GM23338 (cell line): ENCODE results near the gene PXDN. TPM values are rescaled to one million over a fixed set of nuclear protein-coding genes. Genes with fewer than 3 reads are reported as not detected.
A peak's percentile ranks its signal among the peaks of the same experiment; 100 is the strongest.

Experiments
- ATAC-seq: fragments of 200-7000 bp; cut with Tn5 transposase; 3 replicates; pipeline ENCODE4 v1.9.1; 2020
- DNase-seq: peaks from one replicate; pipeline ENCODE4 v3.0.0-alpha.2; 2015; ENCODE audit warnings: low spot score
- H2AFZ ChIP-seq: fragments of 200-600 bp; sonication (generic); 2 replicates; pipeline ENCODE4 v1.8.0; 2016; ENCODE audit warnings: antibody characterized with exemption, mild to moderate bottlenecking, moderate library complexity
- H3F3A ChIP-seq: fragments of 200-600 bp; sonication (generic); replicated peaks from 2 replicates; pipeline ENCODE4 v1.8.0; 2017; ENCODE audit warnings: antibody characterized with exemption, mixed run types, low read depth
- H3K27ac ChIP-seq: fragments of 200-600 bp; sonication (generic); 2 replicates; pipeline ENCODE4 v1.6.1; 2016; ENCODE audit warnings: low read depth
- H3K27me3 ChIP-seq: fragments of 200-600 bp; sonication (generic); 2 replicates; pipeline ENCODE4 v1.8.0; 2016; ENCODE audit warnings: mild to moderate bottlenecking, mixed run types, moderate library complexity; ENCODE audit not compliant: insufficient read depth
- H3K36me3 ChIP-seq: fragments of 200-600 bp; sonication (generic); 2 replicates; pipeline ENCODE4 v1.8.0; 2016; ENCODE audit warnings: mild to moderate bottlenecking; ENCODE audit not compliant: insufficient read depth
- H3K4me1 ChIP-seq: fragments of 200-600 bp; sonication (generic); 2 replicates; pipeline ENCODE4 v1.8.0; 2016; ENCODE audit warnings: mild to moderate bottlenecking, moderate library complexity; ENCODE audit not compliant: insufficient read depth
- H3K4me2 ChIP-seq: fragments of 200-600 bp; sonication (generic); 2 replicates; pipeline ENCODE4 v1.7.1; 2017; ENCODE audit warnings: mixed run types
- H3K4me3 ChIP-seq: fragments of 200-600 bp; sonication (generic); 2 replicates; pipeline ENCODE4 v1.6.1; 2016; ENCODE audit warnings: mixed run types
- H3K79me2 ChIP-seq: fragments of 200-600 bp; sonication (generic); replicated peaks from 2 replicates; pipeline ENCODE4 v1.8.0; 2017; ENCODE audit warnings: mild to moderate bottlenecking; ENCODE audit not compliant: insufficient read depth
- H3K9me2 ChIP-seq: fragments of 200-600 bp; sonication (generic); 2 replicates; pipeline ENCODE4 v1.8.0; 2017; ENCODE audit not compliant: insufficient read depth
- H4K20me1 ChIP-seq: fragments of 200-600 bp; sonication (generic); replicated peaks from 2 replicates; pipeline ENCODE4 v1.8.0; 2017; ENCODE audit warnings: mild to moderate bottlenecking; ENCODE audit not compliant: insufficient read depth
- H3K27ac Mint-ChIP-seq: 2 replicates; pipeline ENCODE4 v1.8.0; 2020; ENCODE audit warnings: inconsistent platforms, mild to moderate bottlenecking, moderate library complexity, mixed read lengths
- H3K27me3 Mint-ChIP-seq: 3 replicates; pipeline ENCODE4 v1.8.0; 2022; ENCODE audit warnings: low read depth, mild to moderate bottlenecking, moderate library complexity, mixed read lengths, inconsistent platforms; ENCODE audit not compliant: insufficient read depth, poor library complexity
- H3K36me3 Mint-ChIP-seq: 3 replicates; pipeline ENCODE4 v1.8.0; 2021; ENCODE audit warnings: low read depth, mild to moderate bottlenecking, inconsistent platforms, moderate library complexity, mixed read lengths
- H3K4me1 Mint-ChIP-seq: 3 replicates; pipeline ENCODE4 v1.8.0; 2020; ENCODE audit warnings: mild to moderate bottlenecking, inconsistent platforms, mixed read lengths
- H3K4me3 Mint-ChIP-seq: 3 replicates; pipeline ENCODE4 v1.8.0; 2021; ENCODE audit warnings: moderate library complexity, mild to moderate bottlenecking, inconsistent platforms, mixed read lengths
- H3K9me3 Mint-ChIP-seq: 3 replicates; pipeline ENCODE4 v1.8.0; 2020; ENCODE audit warnings: moderate library complexity, mild to moderate bottlenecking, inconsistent platforms, mixed read lengths
- CREB1 ChIP-seq: fragments of 250-450 bp; sonication (Bioruptor Pico); IDR thresholded peaks from 2 replicates; pipeline ENCODE4 v1.5.0; 2020; ENCODE audit warnings: low read depth, mild to moderate bottlenecking, moderate library complexity
- ETS1 ChIP-seq: IDR thresholded peaks from 2 replicates; pipeline ENCODE4 v1.6.1; 2016; ENCODE audit warnings: antibody characterized with exemption
- EZH2 ChIP-seq: fragments of 200-600 bp; sonication (generic); IDR thresholded peaks from one replicate; pipeline ENCODE4 v1.8.0; 2017; ENCODE audit warnings: antibody characterized with exemption, mild to moderate bottlenecking, low read depth; ENCODE audit not compliant: unreplicated experiment
- EZH2phosphoT487 ChIP-seq: fragments of 200-600 bp; sonication (generic); IDR thresholded peaks from one replicate; pipeline ENCODE4 v1.8.1; 2018; ENCODE audit warnings: antibody characterized with exemption; ENCODE audit not compliant: unreplicated experiment
- JUNB ChIP-seq: IDR thresholded peaks from one replicate; pipeline ENCODE4 v1.6.1; 2016; ENCODE audit warnings: antibody characterized with exemption; ENCODE audit not compliant: unreplicated experiment
- NANOG ChIP-seq: IDR thresholded peaks from 2 replicates; pipeline ENCODE4 v1.6.1; 2016; ENCODE audit warnings: antibody characterized with exemption, borderline replicate concordance
- POLR2AphosphoS5 ChIP-seq: IDR thresholded peaks from 2 replicates; pipeline ENCODE4 v1.6.1; 2016; ENCODE audit warnings: antibody characterized with exemption, low read depth
- STAT1 ChIP-seq: IDR thresholded peaks from one replicate; pipeline ENCODE4 v1.6.1; 2016; ENCODE audit warnings: antibody characterized with exemption; ENCODE audit not compliant: unreplicated experiment
- ZNF114 ChIP-seq: fragments of 250-450 bp; sonication (Bioruptor Pico); IDR thresholded peaks from 2 replicates; pipeline ENCODE4 v1.5.0; 2020; ENCODE audit warnings: mild to moderate bottlenecking, moderate library complexity
- ZNF331 ChIP-seq: fragments of 250-450 bp; sonication (Bioruptor Pico); IDR thresholded peaks from 2 replicates; pipeline ENCODE4 v1.5.0; 2020; ENCODE audit warnings: low read depth, mild to moderate bottlenecking, moderate library complexity
- polyA plus RNA-seq: library from polyadenylated mRNA; unstranded; fragments of >200 nt; fragmentation: Nextera tagmentation; extraction: Ambion mirVana; gene quantifications from 2 replicates; pipeline ENCODE4 v1.2.1, GENCODE V29; 2016
- total RNA-seq: library from RNA; depleted of rRNA; stranded (reverse); fragments of >200 nt; shearing (Covaris generic); gene quantifications from 2 replicates; pipeline ENCODE4 v1.2.3, GENCODE V29; 2014
- TF ChIP-seq, protein P1 (sequence below), 2 experiments: fragments of 200-600 bp in 1 of 2; sonication (generic) in 1 of 2; conservative IDR thresholded peaks; 2 replicates each; pipeline versions ENCODE4 v1.5.1 to v1.6.1; 2016 to 2017; ENCODE audit warnings: antibody characterized with exemption in 2 of 2, low read depth in 2 of 2, mild to moderate bottlenecking in 2 of 2, moderate library complexity in 1 of 2
- TF ChIP-seq, protein P2 (sequence below): IDR thresholded peaks from one replicate; pipeline ENCODE4 v1.6.1; 2018; ENCODE audit warnings: antibody characterized with exemption; ENCODE audit not compliant: unreplicated experiment
- TF ChIP-seq, protein P3 (sequence below): fragments of 250-450 bp; sonication (Bioruptor Pico); IDR thresholded peaks from 2 replicates; pipeline ENCODE4 v1.5.0; 2020; ENCODE audit warnings: mild to moderate bottlenecking, moderate library complexity

The PXDN gene
- total and polyA plus RNA-seq, 2 experiments from 2014 or later: 42.2 to 225 TPM

- H3K27ac ChIP-seq: no peak overlapping the region
- H3K27me3 ChIP-seq: no peaks in the 10 kb centered on the region
- Mint-ChIP-seq H3K4me1 (peaks cover 21% of the 10 kb centered on the region), H3K27me3 (peaks cover 2% of the 10 kb centered on the region), H3K36me3 (peaks cover 53% of the 10 kb centered on the region), H3K27ac (peak overlapping the region; percentile 40; the same call in 1 of the 2 replicates), H3K9me3 (no peaks in the 10 kb centered on the region), H3K4me3 (no peak overlapping the region)
- H3F3A ChIP-seq: no peaks in the 10 kb centered on the region
- no peaks in the 10 kb centered on the region for H4K20me1 ChIP-seq
- no peaks in the 10 kb centered on the region; the same call in 1 of the 2 replicates for H3K79me2 ChIP-seq
- ATAC-seq (no peak), DNase-seq (no peak)
- peaks cover 8% of the 10 kb centered on the region; the same call in 1 of the 2 replicates for H3K36me3 ChIP-seq
- H3K9me2 ChIP-seq: no peaks in the 10 kb centered on the region
- no peak overlapping the region for H3K4me3 ChIP-seq
- H3K4me2 ChIP-seq: no peak overlapping the region
- H2AFZ ChIP-seq: no peak overlapping the region
- no peak for TF ChIP-seq ZNF114 (CRISPR knock-in tag)
- no peak for TF ChIP-seq STAT1
- TF ChIP-seq CREB1 (CRISPR knock-in tag): no peak
- TF ChIP-seq, protein P1, sequence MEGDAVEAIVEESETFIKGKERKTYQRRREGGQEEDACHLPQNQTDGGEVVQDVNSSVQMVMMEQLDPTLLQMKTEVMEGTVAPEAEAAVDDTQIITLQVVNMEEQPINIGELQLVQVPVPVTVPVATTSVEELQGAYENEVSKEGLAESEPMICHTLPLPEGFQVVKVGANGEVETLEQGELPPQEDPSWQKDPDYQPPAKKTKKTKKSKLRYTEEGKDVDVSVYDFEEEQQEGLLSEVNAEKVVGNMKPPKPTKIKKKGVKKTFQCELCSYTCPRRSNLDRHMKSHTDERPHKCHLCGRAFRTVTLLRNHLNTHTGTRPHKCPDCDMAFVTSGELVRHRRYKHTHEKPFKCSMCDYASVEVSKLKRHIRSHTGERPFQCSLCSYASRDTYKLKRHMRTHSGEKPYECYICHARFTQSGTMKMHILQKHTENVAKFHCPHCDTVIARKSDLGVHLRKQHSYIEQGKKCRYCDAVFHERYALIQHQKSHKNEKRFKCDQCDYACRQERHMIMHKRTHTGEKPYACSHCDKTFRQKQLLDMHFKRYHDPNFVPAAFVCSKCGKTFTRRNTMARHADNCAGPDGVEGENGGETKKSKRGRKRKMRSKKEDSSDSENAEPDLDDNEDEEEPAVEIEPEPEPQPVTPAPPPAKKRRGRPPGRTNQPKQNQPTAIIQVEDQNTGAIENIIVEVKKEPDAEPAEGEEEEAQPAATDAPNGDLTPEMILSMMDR (conservative IDR thresholded peaks at IDR 0.05; ENCODE audit: low read depth in 2 of 2): no peak
- TF ChIP-seq, protein P2, sequence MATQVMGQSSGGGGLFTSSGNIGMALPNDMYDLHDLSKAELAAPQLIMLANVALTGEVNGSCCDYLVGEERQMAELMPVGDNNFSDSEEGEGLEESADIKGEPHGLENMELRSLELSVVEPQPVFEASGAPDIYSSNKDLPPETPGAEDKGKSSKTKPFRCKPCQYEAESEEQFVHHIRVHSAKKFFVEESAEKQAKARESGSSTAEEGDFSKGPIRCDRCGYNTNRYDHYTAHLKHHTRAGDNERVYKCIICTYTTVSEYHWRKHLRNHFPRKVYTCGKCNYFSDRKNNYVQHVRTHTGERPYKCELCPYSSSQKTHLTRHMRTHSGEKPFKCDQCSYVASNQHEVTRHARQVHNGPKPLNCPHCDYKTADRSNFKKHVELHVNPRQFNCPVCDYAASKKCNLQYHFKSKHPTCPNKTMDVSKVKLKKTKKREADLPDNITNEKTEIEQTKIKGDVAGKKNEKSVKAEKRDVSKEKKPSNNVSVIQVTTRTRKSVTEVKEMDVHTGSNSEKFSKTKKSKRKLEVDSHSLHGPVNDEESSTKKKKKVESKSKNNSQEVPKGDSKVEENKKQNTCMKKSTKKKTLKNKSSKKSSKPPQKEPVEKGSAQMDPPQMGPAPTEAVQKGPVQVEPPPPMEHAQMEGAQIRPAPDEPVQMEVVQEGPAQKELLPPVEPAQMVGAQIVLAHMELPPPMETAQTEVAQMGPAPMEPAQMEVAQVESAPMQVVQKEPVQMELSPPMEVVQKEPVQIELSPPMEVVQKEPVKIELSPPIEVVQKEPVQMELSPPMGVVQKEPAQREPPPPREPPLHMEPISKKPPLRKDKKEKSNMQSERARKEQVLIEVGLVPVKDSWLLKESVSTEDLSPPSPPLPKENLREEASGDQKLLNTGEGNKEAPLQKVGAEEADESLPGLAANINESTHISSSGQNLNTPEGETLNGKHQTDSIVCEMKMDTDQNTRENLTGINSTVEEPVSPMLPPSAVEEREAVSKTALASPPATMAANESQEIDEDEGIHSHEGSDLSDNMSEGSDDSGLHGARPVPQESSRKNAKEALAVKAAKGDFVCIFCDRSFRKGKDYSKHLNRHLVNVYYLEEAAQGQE: no peak
- TF ChIP-seq NANOG: no peak
- TF ChIP-seq ETS1: no peak
- TF ChIP-seq, protein P3, sequence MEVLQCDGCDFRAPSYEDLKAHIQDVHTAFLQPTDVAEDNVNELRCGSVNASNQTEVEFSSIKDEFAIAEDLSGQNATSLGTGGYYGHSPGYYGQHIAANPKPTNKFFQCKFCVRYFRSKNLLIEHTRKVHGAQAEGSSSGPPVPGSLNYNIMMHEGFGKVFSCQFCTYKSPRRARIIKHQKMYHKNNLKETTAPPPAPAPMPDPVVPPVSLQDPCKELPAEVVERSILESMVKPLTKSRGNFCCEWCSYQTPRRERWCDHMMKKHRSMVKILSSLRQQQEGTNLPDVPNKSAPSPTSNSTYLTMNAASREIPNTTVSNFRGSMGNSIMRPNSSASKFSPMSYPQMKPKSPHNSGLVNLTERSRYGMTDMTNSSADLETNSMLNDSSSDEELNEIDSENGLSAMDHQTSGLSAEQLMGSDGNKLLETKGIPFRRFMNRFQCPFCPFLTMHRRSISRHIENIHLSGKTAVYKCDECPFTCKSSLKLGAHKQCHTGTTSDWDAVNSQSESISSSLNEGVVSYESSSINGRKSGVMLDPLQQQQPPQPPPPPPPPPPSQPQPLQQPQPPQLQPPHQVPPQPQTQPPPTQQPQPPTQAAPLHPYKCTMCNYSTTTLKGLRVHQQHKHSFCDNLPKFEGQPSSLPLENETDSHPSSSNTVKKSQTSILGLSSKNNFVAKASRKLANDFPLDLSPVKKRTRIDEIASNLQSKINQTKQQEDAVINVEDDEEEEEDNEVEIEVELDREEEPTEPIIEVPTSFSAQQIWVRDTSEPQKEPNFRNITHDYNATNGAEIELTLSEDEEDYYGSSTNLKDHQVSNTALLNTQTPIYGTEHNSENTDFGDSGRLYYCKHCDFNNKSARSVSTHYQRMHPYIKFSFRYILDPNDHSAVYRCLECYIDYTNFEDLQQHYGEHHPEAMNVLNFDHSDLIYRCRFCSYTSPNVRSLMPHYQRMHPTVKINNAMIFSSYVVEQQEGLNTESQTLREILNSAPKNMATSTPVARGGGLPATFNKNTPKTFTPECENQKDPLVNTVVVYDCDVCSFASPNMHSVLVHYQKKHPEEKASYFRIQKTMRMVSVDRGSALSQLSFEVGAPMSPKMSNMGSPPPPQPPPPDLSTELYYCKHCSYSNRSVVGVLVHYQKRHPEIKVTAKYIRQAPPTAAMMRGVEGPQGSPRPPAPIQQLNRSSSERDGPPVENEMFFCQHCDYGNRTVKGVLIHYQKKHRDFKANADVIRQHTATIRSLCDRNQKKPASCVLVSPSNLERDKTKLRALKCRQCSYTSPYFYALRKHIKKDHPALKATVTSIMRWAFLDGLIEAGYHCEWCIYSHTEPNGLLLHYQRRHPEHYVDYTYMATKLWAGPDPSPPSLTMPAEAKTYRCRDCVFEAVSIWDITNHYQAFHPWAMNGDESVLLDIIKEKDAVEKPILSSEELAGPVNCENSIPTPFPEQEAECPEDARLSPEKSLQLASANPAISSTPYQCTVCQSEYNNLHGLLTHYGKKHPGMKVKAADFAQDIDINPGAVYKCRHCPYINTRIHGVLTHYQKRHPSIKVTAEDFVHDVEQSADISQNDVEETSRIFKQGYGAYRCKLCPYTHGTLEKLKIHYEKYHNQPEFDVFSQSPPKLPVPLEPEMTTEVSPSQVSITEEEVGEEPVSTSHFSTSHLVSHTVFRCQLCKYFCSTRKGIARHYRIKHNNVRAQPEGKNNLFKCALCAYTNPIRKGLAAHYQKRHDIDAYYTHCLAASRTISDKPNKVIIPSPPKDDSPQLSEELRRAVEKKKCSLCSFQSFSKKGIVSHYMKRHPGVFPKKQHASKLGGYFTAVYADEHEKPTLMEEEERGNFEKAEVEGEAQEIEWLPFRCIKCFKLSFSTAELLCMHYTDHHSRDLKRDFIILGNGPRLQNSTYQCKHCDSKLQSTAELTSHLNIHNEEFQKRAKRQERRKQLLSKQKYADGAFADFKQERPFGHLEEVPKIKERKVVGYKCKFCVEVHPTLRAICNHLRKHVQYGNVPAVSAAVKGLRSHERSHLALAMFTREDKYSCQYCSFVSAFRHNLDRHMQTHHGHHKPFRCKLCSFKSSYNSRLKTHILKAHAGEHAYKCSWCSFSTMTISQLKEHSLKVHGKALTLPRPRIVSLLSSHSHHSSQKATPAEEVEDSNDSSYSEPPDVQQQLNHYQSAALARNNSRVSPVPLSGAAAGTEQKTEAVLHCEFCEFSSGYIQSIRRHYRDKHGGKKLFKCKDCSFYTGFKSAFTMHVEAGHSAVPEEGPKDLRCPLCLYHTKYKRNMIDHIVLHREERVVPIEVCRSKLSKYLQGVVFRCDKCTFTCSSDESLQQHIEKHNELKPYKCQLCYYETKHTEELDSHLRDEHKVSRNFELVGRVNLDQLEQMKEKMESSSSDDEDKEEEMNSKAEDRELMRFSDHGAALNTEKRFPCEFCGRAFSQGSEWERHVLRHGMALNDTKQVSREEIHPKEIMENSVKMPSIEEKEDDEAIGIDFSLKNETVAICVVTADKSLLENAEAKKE (CRISPR knock-in tag): no peak
- TF ChIP-seq ZNF331 (CRISPR knock-in tag): no peak
- no peak for TF ChIP-seq POLR2AphosphoS5
- TF ChIP-seq EZH2phosphoT487: no peak
- TF ChIP-seq EZH2: no peak
- no peak for TF ChIP-seq JUNB
- no peaks in the 10 kb centered on the region for H3K4me1 ChIP-seq
Observed at GRCh38 chr2:1640301-1641135, 103.8 kb downstream of the PXDN start.
